CD4-positive, alpha-beta memory T cell (primary cell): Measurements from ENCODE around the gene COL17A1. TPM values are rescaled to one million over a fixed set of nuclear protein-coding genes. Genes with fewer than 3 reads are reported as not detected.

Experiments
- CTCF ChIA-PET: fragments of 350-600 bp; sonication (Branson Sonifier 250); formaldehyde crosslinking; loops from one replicate; lab custom pipeline; 2021; ENCODE audit warnings: inconsistent platforms; ENCODE audit not compliant: partially characterized antibody; lab: Charles Lee
- POLR2A ChIA-PET: fragments of 350-600 bp; sonication (Branson Sonifier 250); formaldehyde crosslinking; loops from one replicate; lab custom pipeline; 2021; ENCODE audit not compliant: partially characterized antibody; lab: Charles Lee
- DNase-seq, 5 donors: peaks; one replicate each; pipeline versions ENCODE4 v3.0.0 to v3.0.0-alpha.2; 2020 to 2022; ENCODE audit warnings: mixed read lengths in 1 of 5
- H3K27ac ChIP-seq: one replicate; pipeline ENCODE4 v1.7.0; 2013; ENCODE audit warnings: low read depth, low read length
- H3K27me3 ChIP-seq: 2 replicates; pipeline ENCODE4 v1.7.0; 2013; ENCODE audit warnings: mild to moderate bottlenecking, low read length, moderate library complexity; ENCODE audit not compliant: insufficient read depth
- H3K36me3 ChIP-seq: 2 replicates; pipeline ENCODE4 v1.7.0; 2013; ENCODE audit warnings: mild to moderate bottlenecking, low read length, moderate library complexity; ENCODE audit not compliant: insufficient read depth
- H3K4me1 ChIP-seq: 2 replicates; pipeline ENCODE4 v1.7.0; 2013; ENCODE audit warnings: mild to moderate bottlenecking, low read length, moderate library complexity; ENCODE audit not compliant: insufficient read depth
- H3K4me3 ChIP-seq, 2 donors: one replicate each; pipeline ENCODE4 v1.7.0; 2013; ENCODE audit warnings: low read length in 2 of 2, mild to moderate bottlenecking in 1 of 2
- H3K9me3 ChIP-seq, 2 donors: one replicate each; pipeline ENCODE4 v1.7.0; 2013; ENCODE audit warnings: low read length in 2 of 2, control low read depth in 1 of 2; ENCODE audit not compliant: control insufficient read depth in 1 of 2
- H3K27ac Mint-ChIP-seq, 7 donors: one replicate each; pipeline ENCODE4 v1.8.0; 2020 to 2021; ENCODE audit warnings: mixed read lengths in 7 of 7, mild to moderate bottlenecking in 6 of 7, inconsistent platforms in 3 of 7, moderate library complexity in 3 of 7
- H3K27me3 Mint-ChIP-seq, 2 donors: one replicate each; pipeline ENCODE4 v1.8.0; 2020 to 2021; ENCODE audit warnings: mixed read lengths in 2 of 2
- H3K36me3 Mint-ChIP-seq, 2 donors: one replicate each; pipeline ENCODE4 v1.8.0; 2020 to 2021; ENCODE audit warnings: mixed read lengths in 2 of 2, inconsistent platforms in 1 of 2, mild to moderate bottlenecking in 1 of 2
- H3K4me1 Mint-ChIP-seq, 4 donors: one replicate each; pipeline ENCODE4 v1.8.0; 2020 to 2021; ENCODE audit warnings: mixed read lengths in 4 of 4, mild to moderate bottlenecking in 1 of 4
- H3K4me3 Mint-ChIP-seq, 8 donors: one replicate each; pipeline ENCODE4 v1.8.0; 2020 to 2021; ENCODE audit warnings: mixed read lengths in 8 of 8, mild to moderate bottlenecking in 7 of 8, moderate library complexity in 6 of 8, inconsistent platforms in 3 of 8
- H3K9me3 Mint-ChIP-seq, 8 donors: one replicate each; pipeline ENCODE4 v1.8.0; 2020 to 2021; ENCODE audit warnings: mixed read lengths in 8 of 8, mild to moderate bottlenecking in 5 of 8, inconsistent platforms in 3 of 8, moderate library complexity in 1 of 8
- intact Hi-C: fragments of 100-400 bp; cut with micrococcal nuclease; formaldehyde crosslinking; loops from one replicate; pipeline ENCODE4 v1.15.1; 2023
- polyA plus RNA-seq, 2 donors: library from polyadenylated mRNA; unstranded; fragments of 300-500 nt; fragmentation: Illumina TruSeq; gene quantifications; one replicate each; pipeline ENCODE4 v1.2.3, GENCODE V29; 2021
- total RNA-seq, 2 experiments: library from RNA; stranded (reverse); gene quantifications; one replicate each; pipeline ENCODE4 v1.2.3, GENCODE V29; 2021

The COL17A1 gene
- total and polyA plus RNA-seq, 4 experiments from 2014 or later: not detected

DNA sequence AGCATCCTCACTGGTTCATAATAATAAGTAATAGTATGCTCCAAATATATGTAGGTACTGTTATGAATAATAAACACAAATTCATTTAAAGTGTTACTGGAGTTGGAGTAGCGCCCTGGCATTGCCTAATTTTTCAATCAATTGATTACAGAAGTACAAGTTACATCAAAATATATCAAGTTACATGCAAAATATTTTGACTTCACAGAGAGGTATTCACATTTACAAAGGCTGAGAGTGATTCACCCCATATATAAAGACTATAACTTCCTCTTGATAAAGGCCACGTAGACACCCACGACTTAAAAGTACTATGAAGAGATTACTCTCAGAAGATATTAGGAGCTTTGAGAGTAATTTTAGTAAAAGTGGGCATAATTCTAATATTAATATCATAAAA, 13.6 kb upstream of the COL17A1 start:
- Histone ChIP-seq H3K9me3 (no peaks in the 10 kb centered on the region), H3K27me3 (no peaks in the 10 kb centered on the region), H3K27ac (no peak overlapping the region), H3K36me3 (no peaks in the 10 kb centered on the region), H3K4me1 (no peaks in the 10 kb centered on the region), H3K4me3 (no peak overlapping the region)
- Mint-ChIP-seq H3K36me3 (no peaks in the 10 kb centered on the region), H3K27me3 (peaks cover 5 to 10% of the 10 kb centered on the region in 2 donors), H3K9me3 (peaks cover 0 to 4% (median 0%) of the 10 kb centered on the region in 8 donors), H3K27ac (no peak overlapping the region), H3K4me1 (no peaks in the 10 kb centered on the region), H3K4me3 (no peak overlapping the region)
- DNase-seq: no peak
- ChIA-PET POLR2A (no interaction called here), CTCF (interaction anchor here (0.8 kb wide), 1 partner anchor 41 kb away, joined by 4 read pairs; no protein-coding TSS in a partner anchor)
- intact Hi-C loops: no loop called here

- no peaks in the 10 kb centered on the region for H3K27me3 ChIP-seq
- Mint-ChIP-seq H3K9me3 (peaks cover 0 to 4% (median 0%) of the 10 kb centered on the region in 8 donors), H3K27me3 (peaks cover 5 to 10% of the 10 kb centered on the region in 2 donors), H3K27ac (no peak overlapping the region), H3K36me3 (no peaks in the 10 kb centered on the region), H3K4me1 (no peaks in the 10 kb centered on the region), H3K4me3 (no peak overlapping the region)
- POLR2A ChIA-PET: no interaction called here
- DNase-seq: no peak
- H3K4me3 ChIP-seq: no peak overlapping the region
- H3K9me3 ChIP-seq: no peaks in the 10 kb centered on the region
- no peaks in the 10 kb centered on the region for H3K36me3 ChIP-seq
- intact Hi-C loops: no loop called here
- no peak overlapping the region for H3K27ac ChIP-seq
- CTCF ChIA-PET: interaction anchor here (0.7 kb wide), 1 partner anchor 16 kb away, joined by 3 read pairs; no protein-coding TSS in a partner anchor
- no peaks in the 10 kb centered on the region for H3K4me1 ChIP-seq
Observed at GRCh38 chr10:104098358-104098925, 12.8 kb upstream of the COL17A1 start.

GRCh38 chr10:104096692-104097091, 11.0 kb upstream of the COL17A1 start:
- H3K9me3 Mint-ChIP-seq: peaks cover 0 to 4% (median 0%) of the 10 kb centered on the region in 8 donors
- H3K36me3 Mint-ChIP-seq: no peaks in the 10 kb centered on the region
- peaks cover 3 to 8% of the 10 kb centered on the region in 2 donors for H3K27me3 Mint-ChIP-seq
- Histone ChIP-seq H3K27me3 (no peaks in the 10 kb centered on the region), H3K36me3 (no peaks in the 10 kb centered on the region), H3K4me1 (no peaks in the 10 kb centered on the region), H3K4me3 (no peak overlapping the region), H3K27ac (no peak overlapping the region), H3K9me3 (no peaks in the 10 kb centered on the region)
- DNase-seq: no peak
- intact Hi-C loops: no loop called here
- H3K27ac Mint-ChIP-seq: no peak overlapping the region
- POLR2A ChIA-PET: no interaction called here
- H3K4me3 Mint-ChIP-seq: no peak overlapping the region
- H3K4me1 Mint-ChIP-seq: no peaks in the 10 kb centered on the region
- CTCF ChIA-PET: no interaction called here

- DNase-seq: no peak
- Mint-ChIP-seq H3K36me3 (no peaks in the 10 kb centered on the region), H3K27ac (no peak overlapping the region), H3K27me3 (peaks cover 2 to 8% of the 10 kb centered on the region in 2 donors), H3K4me1 (no peaks in the 10 kb centered on the region), H3K9me3 (peaks cover 0 to 4% (median 0%) of the 10 kb centered on the region in 8 donors), H3K4me3 (no peak overlapping the region)
- Histone ChIP-seq H3K9me3 (no peaks in the 10 kb centered on the region), H3K4me3 (no peak overlapping the region), H3K36me3 (no peaks in the 10 kb centered on the region), H3K27ac (no peak overlapping the region), H3K4me1 (no peaks in the 10 kb centered on the region), H3K27me3 (no peaks in the 10 kb centered on the region)
- ChIA-PET CTCF (no interaction called here), POLR2A (no interaction called here)
- intact Hi-C loops: no loop called here
Observed at GRCh38 chr10:104092749-104093148, 7.1 kb upstream of the COL17A1 start.

DNA sequence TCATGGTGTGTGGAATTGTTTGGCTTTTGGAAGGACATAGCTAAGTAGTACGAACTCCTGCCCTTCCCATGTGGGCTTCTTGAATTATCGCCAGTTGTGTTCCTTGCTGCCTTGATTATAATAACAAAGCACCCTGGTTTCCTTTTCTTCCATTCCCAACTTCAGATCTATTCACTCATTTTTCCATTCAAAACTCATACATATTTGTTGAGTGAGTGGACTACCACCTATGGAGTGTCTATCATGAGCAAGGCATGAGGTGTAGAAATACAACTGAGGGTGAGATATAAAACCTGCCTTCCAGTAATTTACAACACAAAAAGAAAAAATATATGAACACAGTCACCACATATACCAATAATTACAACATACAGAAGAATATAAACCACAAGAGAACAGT, 4.9 kb upstream of the COL17A1 start:
- ChIA-PET POLR2A (no interaction called here), CTCF (no interaction called here)
- Mint-ChIP-seq H3K27me3 (peaks cover 0 to 2% of the 10 kb centered on the region in 2 donors), H3K36me3 (no peaks in the 10 kb centered on the region), H3K4me3 (no peak overlapping the region), H3K9me3 (peaks cover 0 to 3% (median 0%) of the 10 kb centered on the region in 8 donors), H3K4me1 (no peaks in the 10 kb centered on the region), H3K27ac (no peak overlapping the region)
- H3K4me1 ChIP-seq: no peaks in the 10 kb centered on the region
- H3K27me3 ChIP-seq: no peaks in the 10 kb centered on the region
- H3K4me3 ChIP-seq: no peak overlapping the region
- intact Hi-C loops: no loop called here
- DNase-seq: no peak
- no peaks in the 10 kb centered on the region for H3K36me3 ChIP-seq
- H3K9me3 ChIP-seq: no peaks in the 10 kb centered on the region
- H3K27ac ChIP-seq: no peak overlapping the region

DNA sequence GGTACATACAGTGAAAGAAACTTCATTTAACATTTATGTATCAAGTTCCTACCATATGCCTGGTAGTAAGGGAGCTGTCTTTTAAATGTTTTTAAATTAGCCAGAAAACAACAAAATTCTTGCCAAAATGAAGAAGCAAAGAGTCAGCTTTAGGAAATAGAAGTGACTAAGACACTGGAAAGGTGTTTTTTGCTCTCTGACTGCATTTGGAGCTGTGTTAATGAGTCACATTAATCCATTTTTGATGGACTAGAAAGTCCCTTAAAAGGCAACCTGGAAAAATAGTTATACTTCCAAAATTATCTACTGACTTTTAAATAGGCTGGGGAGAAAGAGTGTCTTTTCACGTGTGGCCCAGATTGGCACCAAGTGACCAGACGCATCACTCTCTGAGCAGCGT, 3.9 kb upstream of the COL17A1 start:
- no peak for DNase-seq
- POLR2A ChIA-PET: no interaction called here
- H3K4me1 ChIP-seq: no peaks in the 10 kb centered on the region
- Mint-ChIP-seq H3K4me1 (no peaks in the 10 kb centered on the region), H3K27ac (no peak overlapping the region), H3K27me3 (peaks cover 0 to 2% of the 10 kb centered on the region in 2 donors), H3K36me3 (no peaks in the 10 kb centered on the region), H3K9me3 (peaks cover 0 to under 1% (median 0%) of the 10 kb centered on the region in 8 donors), H3K4me3 (no peak overlapping the region)
- no peak overlapping the region for H3K27ac ChIP-seq
- H3K4me3 ChIP-seq: no peak overlapping the region
- intact Hi-C loops: loop anchor here (10.0 kb wide), 1 partner anchor 375 kb away; no protein-coding TSS in a partner anchor
- CTCF ChIA-PET: interaction anchor here (0.6 kb wide), 1 partner anchor 23 kb away, joined by 3 read pairs; no protein-coding TSS in a partner anchor
- no peaks in the 10 kb centered on the region for H3K36me3 ChIP-seq
- no peaks in the 10 kb centered on the region for H3K9me3 ChIP-seq
- no peaks in the 10 kb centered on the region for H3K27me3 ChIP-seq

DNA sequence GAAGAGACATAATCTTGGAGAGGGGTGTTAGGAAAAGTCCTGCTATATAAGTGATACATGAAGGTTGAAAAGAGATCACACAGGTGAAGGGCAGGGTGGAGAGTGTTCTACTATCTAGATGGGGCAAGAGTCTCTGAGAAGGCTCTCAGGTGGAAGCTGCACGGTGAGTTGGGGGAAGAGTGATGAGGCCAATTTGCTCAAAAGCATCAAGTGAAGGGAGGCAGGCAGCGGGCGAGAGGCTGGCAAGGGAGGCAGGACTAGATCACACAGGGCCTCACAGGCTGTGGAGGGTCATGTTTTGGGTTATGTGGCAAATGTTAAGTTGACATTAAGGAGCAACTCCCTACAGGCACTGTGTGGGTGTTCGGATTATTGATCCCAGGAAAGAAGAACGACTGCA, 2.6 kb upstream of the COL17A1 start:
- Mint-ChIP-seq H3K4me1 (no peaks in the 10 kb centered on the region), H3K27ac (no peak overlapping the region), H3K4me3 (no peak overlapping the region), H3K9me3 (no peaks in the 10 kb centered on the region), H3K27me3 (peaks cover 0 to 2% of the 10 kb centered on the region in 2 donors), H3K36me3 (no peaks in the 10 kb centered on the region)
- Histone ChIP-seq H3K36me3 (no peaks in the 10 kb centered on the region), H3K9me3 (no peaks in the 10 kb centered on the region), H3K27me3 (no peaks in the 10 kb centered on the region), H3K4me3 (no peak overlapping the region), H3K4me1 (no peaks in the 10 kb centered on the region), H3K27ac (no peak overlapping the region)
- ChIA-PET POLR2A (no interaction called here), CTCF (no interaction called here)
- DNase-seq: no peak
- intact Hi-C loops: loop anchor here (10.0 kb wide), 1 partner anchor 373 kb away; no protein-coding TSS in a partner anchor
